Bronchial epithelial cell (primary cell): ENCODE results near the gene ZDHHC11B. TPM values are rescaled to one million over a fixed set of nuclear protein-coding genes. Genes with fewer than 3 reads are reported as not detected.
A peak's percentile ranks its signal among the peaks of the same experiment; 100 is the strongest.
"Not testable (repeated sequence)": the region's sequence is repeated elsewhere in the genome, so short reads cannot be mapped to it uniquely, and the experiment has no call there.

Experiments
- DNase-seq: peaks from one replicate; pipeline ENCODE4 v3.0.0-alpha.2; 2010; ENCODE audit warnings: low read depth
- FAIRE-seq: peaks from 2 replicates; lab custom pipeline; 2011; peaks lifted over from hg19 to GRCh38; lab: Jason Lieb, UNC
- H3K27me3 ChIP-seq: 2 replicates; pipeline ENCODE4 v1.5.1; 2011; ENCODE audit warnings: low read length; ENCODE audit not compliant: control insufficient read depth, insufficient read depth
- H3K36me3 ChIP-seq: 2 replicates; pipeline ENCODE4 v1.5.1; 2011; ENCODE audit warnings: low read length; ENCODE audit not compliant: control insufficient read depth, insufficient read depth
- H3K4me3 ChIP-seq: 2 replicates; pipeline ENCODE4 v1.5.1; 2011; ENCODE audit warnings: mild to moderate bottlenecking, low read depth, low read length, control low read depth
- total RNA-seq: library from RNA; depleted of rRNA; stranded (reverse); fragments of >200 nt; gene quantifications from 2 replicates; pipeline ENCODE4 v1.2.1, GENCODE V29; 2014

ZDHHC11B gene
- total RNA-seq, 1 donor from 2014 or later = under 0.01 TPM

- H3K36me3 ChIP-seq, H3K27me3 ChIP-seq, DNase-seq, FAIRE-seq, H3K4me3 ChIP-seq: not testable (repeated sequence)
Measured at GRCh38 chr5:788703-789102, 4.2 kb upstream of the ZDHHC11B start.

- not testable (repeated sequence) for H3K4me3 ChIP-seq, H3K27me3 ChIP-seq, FAIRE-seq, H3K36me3 ChIP-seq, DNase-seq
Measured at GRCh38 chr5:787857-788233, 3.3 kb upstream of the ZDHHC11B start.

- H3K36me3 ChIP-seq, DNase-seq, H3K4me3 ChIP-seq, FAIRE-seq, H3K27me3 ChIP-seq: not testable (repeated sequence)
Measured at GRCh38 chr5:787224-787856, 2.8 kb upstream of the ZDHHC11B start.

- not testable (repeated sequence) for FAIRE-seq, H3K36me3 ChIP-seq, DNase-seq, H3K27me3 ChIP-seq
- peak overlapping the region; percentile 49 for H3K4me3 ChIP-seq
Measured at GRCh38 chr5:785181-785705, 714 bp upstream of the ZDHHC11B start.

- H3K36me3 ChIP-seq, FAIRE-seq, H3K27me3 ChIP-seq, DNase-seq: not testable (repeated sequence)
- H3K4me3 ChIP-seq = peak overlapping the region; percentile 42
Measured at GRCh38 chr5:783881-784427, 575 bp downstream of the ZDHHC11B start.

GRCh38 chr5:783049-783802, 1.3 kb downstream of the ZDHHC11B start:
- not testable (repeated sequence) for DNase-seq, H3K27me3 ChIP-seq, FAIRE-seq, H3K36me3 ChIP-seq, H3K4me3 ChIP-seq

GRCh38 chr5:782356-782755, 2.2 kb downstream of the ZDHHC11B start:
- H3K36me3 ChIP-seq, FAIRE-seq, H3K4me3 ChIP-seq, DNase-seq, H3K27me3 ChIP-seq: not testable (repeated sequence)

- not testable (repeated sequence) for FAIRE-seq, DNase-seq, H3K27me3 ChIP-seq, H3K4me3 ChIP-seq, H3K36me3 ChIP-seq
Measured at GRCh38 chr5:780571-780970, 4.0 kb downstream of the ZDHHC11B start.

GRCh38 chr5:778967-779366, 5.6 kb downstream of the ZDHHC11B start:
- not testable (repeated sequence) for H3K4me3 ChIP-seq

GRCh38 chr5:778421-778820, 6.1 kb downstream of the ZDHHC11B start:
- not testable (repeated sequence) for H3K27me3 ChIP-seq, H3K36me3 ChIP-seq, DNase-seq, H3K4me3 ChIP-seq
- FAIRE-seq = peak; percentile 58

More at GRCh38 chr5:778967-779366, 5.6 kb downstream of the ZDHHC11B start:
- peak; percentile 60 for FAIRE-seq
- not testable (repeated sequence) for H3K36me3 ChIP-seq, DNase-seq, H3K27me3 ChIP-seq
